H1 (cell line): Measurements from ENCODE around the gene ASB1. TPM values are rescaled to one million over a fixed set of nuclear protein-coding genes. Genes with fewer than 3 reads are reported as not detected.

Experiments used
- CTCF ChIA-PET: fragments of 300-600 bp; sonication (Branson Sonifier 250); formaldehyde crosslinking; loops from one replicate; lab custom pipeline; 2021; ENCODE audit not compliant: partially characterized antibody; lab: Charles Lee
- POLR2A ChIA-PET: fragments of 300-600 bp; sonication (Branson Sonifier 250); formaldehyde crosslinking; loops from one replicate; lab custom pipeline; 2021; ENCODE audit warnings: inconsistent platforms; ENCODE audit not compliant: partially characterized antibody; lab: Charles Lee
- DNase-seq, 2 experiments: peaks; one replicate each; pipeline versions ENCODE4 v3.0.0 to v3.0.0-alpha.2; 2010 to 2022; ENCODE audit warnings: low spot score in 2 of 2, low read depth in 1 of 2, mixed read lengths in 1 of 2
- FAIRE-seq: peaks from 2 replicates; lab custom pipeline; 2011; peaks lifted over from hg19 to GRCh38; lab: Jason Lieb, UNC
- H2AFZ ChIP-seq: 2 replicates; pipeline ENCODE4 v1.8.1; 2012; ENCODE audit warnings: low read length, inconsistent platforms
- H2AK5ac ChIP-seq: 2 replicates; pipeline ENCODE4 v1.6.1; 2013; ENCODE audit warnings: low read depth, low read length
- H2BK120ac ChIP-seq: replicated peaks from 2 replicates; pipeline ENCODE3; 2013; ENCODE audit warnings: low read depth, low read length, inconsistent platforms
- H2BK12ac ChIP-seq: 2 replicates; pipeline ENCODE4 v1.6.1; 2013; ENCODE audit warnings: low read depth, low read length
- H2BK15ac ChIP-seq: 2 replicates; pipeline ENCODE4 v1.6.1; 2013; ENCODE audit warnings: low read length
- H2BK20ac ChIP-seq: 2 replicates; pipeline ENCODE4 v1.6.1; 2013; ENCODE audit warnings: low read length
- H2BK5ac ChIP-seq: 2 replicates; pipeline ENCODE4 v1.6.1; 2013; ENCODE audit warnings: low read depth, low read length
- H3K14ac ChIP-seq: 2 replicates; pipeline ENCODE4 v1.6.1; 2013; ENCODE audit warnings: inconsistent platforms; ENCODE audit not compliant: insufficient read length
- H3K18ac ChIP-seq: 2 replicates; pipeline ENCODE4 v1.6.1; 2013; ENCODE audit warnings: low read length; ENCODE audit errors: extremely low read depth
- H3K23ac ChIP-seq: 2 replicates; pipeline ENCODE4 v1.6.1; 2013; ENCODE audit warnings: inconsistent platforms; ENCODE audit not compliant: insufficient read length
- H3K23me2 ChIP-seq: 2 replicates; pipeline ENCODE4 v1.6.1; 2013; ENCODE audit warnings: low read depth, low read length
- H3K27ac ChIP-seq: 2 replicates; pipeline ENCODE4 v1.6.1; 2011; ENCODE audit warnings: low read depth, low read length, inconsistent platforms
- H3K27me3 ChIP-seq, 4 experiments: replicated peaks in 1 of 4; 1 replicate in 1 of 4; 2 replicates in 3 of 4; pipeline versions ENCODE4 v1.6.1 to v1.8.1; 2011 to 2013; ENCODE audit warnings: low read length in 3 of 4, mild to moderate bottlenecking in 3 of 4, inconsistent platforms in 2 of 4, mixed read lengths in 2 of 4, moderate library complexity in 1 of 4; ENCODE audit not compliant: control insufficient read depth in 3 of 4, insufficient read depth in 3 of 4; ENCODE audit errors: extremely low read depth in 1 of 4
- H3K36me3 ChIP-seq, 4 experiments: 2 replicates each; pipeline versions ENCODE4 v1.6.1 to v1.8.1; 2011 to 2013; ENCODE audit warnings: mild to moderate bottlenecking in 4 of 4, low read length in 3 of 4, moderate library complexity in 2 of 4, control low read depth in 1 of 4, inconsistent platforms in 1 of 4; ENCODE audit not compliant: insufficient read depth in 4 of 4, control insufficient read depth in 2 of 4
- H3K4ac ChIP-seq: replicated peaks from 2 replicates; pipeline ENCODE3; 2013; ENCODE audit warnings: low read length, low read depth, mixed read lengths, inconsistent platforms; ENCODE audit not compliant: insufficient read length
- H3K4me1 ChIP-seq, 4 experiments: replicated peaks in 1 of 4; 1 replicate in 1 of 4; 2 replicates in 3 of 4; pipeline versions ENCODE4 v1.6.1 to v1.8.1; 2011 to 2013; ENCODE audit warnings: low read length in 3 of 4, inconsistent platforms in 2 of 4, mixed read lengths in 1 of 4; ENCODE audit not compliant: insufficient read depth in 4 of 4, control insufficient read depth in 3 of 4
- H3K4me2 ChIP-seq, 2 experiments: 2 replicates each; pipeline versions ENCODE4 v1.6.1 to v1.8.1; 2011 to 2013; ENCODE audit warnings: low read depth in 2 of 2, low read length in 2 of 2, control low read depth in 1 of 2, inconsistent platforms in 1 of 2, mild to moderate bottlenecking in 1 of 2; ENCODE audit not compliant: insufficient read depth in 1 of 2
- H3K4me3 ChIP-seq, 4 experiments: fragments of 200-600, 300-600 bp in 1 of 4; sonication (generic), shearing (Covaris generic), sonication (Bioruptor Twin) in 1 of 4; 2 replicates each; pipeline versions ENCODE4 v1.5.1 to v1.8.1; 2011 to 2016; ENCODE audit warnings: low read length in 4 of 4, low read depth in 3 of 4, control low read depth in 2 of 4, inconsistent platforms in 2 of 4, mild to moderate bottlenecking in 2 of 4, mixed read lengths in 1 of 4, moderate library complexity in 1 of 4; ENCODE audit not compliant: insufficient read depth in 2 of 4; ENCODE audit errors: extremely low read depth in 1 of 4
- H3K56ac ChIP-seq: replicated peaks from 2 replicates; pipeline ENCODE3; 2013; ENCODE audit warnings: low read depth, mild to moderate bottlenecking, mixed read lengths, low read length, inconsistent platforms; ENCODE audit not compliant: insufficient read length
- H3K79me1 ChIP-seq: 2 replicates; pipeline ENCODE4 v1.6.1; 2013; ENCODE audit warnings: low read depth, low read length, control low read depth
- H3K79me2 ChIP-seq, 2 experiments: 2 replicates each; pipeline versions ENCODE4 v1.6.1 to v1.8.1; 2012 to 2013; ENCODE audit warnings: low read length in 2 of 2, mild to moderate bottlenecking in 2 of 2, inconsistent platforms in 1 of 2; ENCODE audit not compliant: insufficient read depth in 2 of 2, control insufficient read depth in 1 of 2
- H3K9ac ChIP-seq, 4 experiments: replicated peaks in 1 of 4; 1 replicate in 1 of 4; 2 replicates in 3 of 4; pipeline versions ENCODE4 v1.6.1 to v1.8.1; 2011 to 2013; ENCODE audit warnings: low read depth in 3 of 4, low read length in 3 of 4, control low read depth in 2 of 4, mild to moderate bottlenecking in 2 of 4, moderate library complexity in 2 of 4, inconsistent platforms in 1 of 4; ENCODE audit errors: extremely low read depth in 1 of 4
- H3K9me3 ChIP-seq, 2 experiments: 2 replicates each; pipeline versions ENCODE4 v1.6.1 to v1.8.1; 2012 to 2013; ENCODE audit warnings: mild to moderate bottlenecking in 2 of 2, moderate library complexity in 2 of 2, control low read depth in 1 of 2, inconsistent platforms in 1 of 2, low read depth in 1 of 2, low read length in 1 of 2, mixed read lengths in 1 of 2; ENCODE audit not compliant: insufficient read depth in 2 of 2
- H4K20me1 ChIP-seq, 2 experiments: replicated peaks in 1 of 2; 2 replicates each; pipeline versions ENCODE3 to v1.8.1; 2011 to 2013; ENCODE audit warnings: inconsistent platforms in 2 of 2, low read length in 2 of 2, mild to moderate bottlenecking in 1 of 2; ENCODE audit not compliant: insufficient read depth in 2 of 2, control insufficient read depth in 1 of 2
- H4K5ac ChIP-seq: 2 replicates; pipeline ENCODE4 v1.6.1; 2013; ENCODE audit warnings: low read length, low read depth, mixed read lengths, inconsistent platforms; ENCODE audit not compliant: insufficient read length
- H4K8ac ChIP-seq: 2 replicates; pipeline ENCODE4 v1.8.0; 2013; ENCODE audit warnings: mild to moderate bottlenecking, moderate library complexity, low read length, inconsistent platforms; ENCODE audit not compliant: insufficient read depth; ENCODE audit errors: extremely low read depth
- H4K91ac ChIP-seq: replicated peaks from 2 replicates; pipeline ENCODE3; 2013; ENCODE audit warnings: low read length, mixed read lengths, inconsistent platforms; ENCODE audit not compliant: insufficient read length
- SIN3A ChIP-seq, 2 experiments: IDR thresholded peaks in 1 of 2; conservative IDR thresholded peaks in 1 of 2; 2 replicates each; pipeline ENCODE4 v1.6.1; 2011 to 2012; ENCODE audit warnings: low read length in 2 of 2, improper control_type of control experiment in 1 of 2, low read depth in 1 of 2, mild to moderate bottlenecking in 1 of 2
- WGBS, 2 experiments: shearing (Covaris generic) in 1 of 2; methylation state at CpG; one replicate each; pipeline versions ENCODE4 v1.1.6 to v1.1.7; 2013 to 2015; ENCODE audit warnings: low lambda C conversion rate in 2 of 2, mixed read lengths in 2 of 2, inconsistent platforms in 1 of 2, low coverage in 1 of 2, missing lambda C conversion rate in 1 of 2; ENCODE audit not compliant: insufficient replicate concordance in 2 of 2, insufficient coverage in 1 of 2, insufficient read length in 1 of 2; ENCODE audit errors: extremely low coverage in 1 of 2, missing lambda C conversion rate in 1 of 2; 5-methylcytosine and 5-hydroxymethylcytosine counted together
- polyA plus RNA-seq, 7 experiments: library from polyadenylated mRNA; depleted of rRNA in 3 of 7; stranded (reverse) in 5 of 7; unstranded in 2 of 7; fragments of >200 nt in 5 of 7; fragments of 200-250 nt in 2 of 7; gene quantifications; 1 replicate in 5 of 7; 2 replicates in 1 of 7; 4 replicates in 1 of 7; pipeline versions ENCODE4 v1.2.1 to v1.2.3, GENCODE V29; 2011 to 2013; ENCODE audit warnings: missing spikeins in 2 of 7, mixed read lengths in 2 of 7
- total RNA-seq: library from RNA; stranded (reverse); fragmentation: NEBNext Ultra II Directional; extraction: Animal tissue kit (Norgen Biotek cat#: 25700); gene quantifications from 2 replicates; pipeline ENCODE4 v1.2.1, GENCODE V29; 2021

Gene ASB1
- total and polyA plus RNA-seq, 2 of the 8 experiments (the other 6 are each of a cell fraction or from before 2014, with no cell fraction given), result 24.1 to 36.0 TPM

- Histone ChIP-seq H2BK15ac (no peak overlapping the region), H2BK20ac (no peak overlapping the region), H4K8ac (no peak overlapping the region), H3K18ac (no peak overlapping the region), H4K91ac (no peak overlapping the region), H3K4ac (no peak overlapping the region), H4K20me1 (no peaks in the 10 kb centered on the region), H3K23ac (no peak overlapping the region), H2BK5ac (no peak overlapping the region), H2AK5ac (no peak overlapping the region), H3K4me3 (no peak overlapping the region), H3K79me1 (no peaks in the 10 kb centered on the region), H3K4me2 (no peak overlapping the region), H3K9me3 (no peaks in the 10 kb centered on the region), H3K14ac (no peak overlapping the region), H2BK120ac (no peak overlapping the region), H3K56ac (no peak overlapping the region), H3K23me2 (no peaks in the 10 kb centered on the region), H3K4me1 (peaks cover 0 to 12% (median 9%) of the 10 kb centered on the region in 4 experiments; a peak in 5 of 7 replicates), H4K5ac (no peak overlapping the region), H3K79me2 (no peaks in the 10 kb centered on the region), H3K9ac (no peak overlapping the region), H3K27ac (no peak overlapping the region), H2BK12ac (no peak overlapping the region), H3K36me3 (no peaks in the 10 kb centered on the region), H3K27me3 (no peaks in the 10 kb centered on the region), H2AFZ (no peak overlapping the region)
- WGBS, 2 experiments, result 92% methylated on average over 12 of the region's 12 CpGs; no CpG with 5 or more reads in 1 of the 2 experiments
- no peak for FAIRE-seq
- no peak for DNase-seq
- CTCF ChIA-PET, result no interaction called here
- POLR2A ChIA-PET, result no interaction called here
- TF ChIP-seq SIN3A (conservative IDR thresholded peaks at IDR 0.05 in 1 of 2, IDR thresholded peaks at IDR 0.05 in 1 of 2; ENCODE audit: low read depth in 1 of 2, low read length in 2 of 2), result no peak
These were observed 14.5 kb upstream of the ASB1 start for GRCh38 chr2:238412067-238412767.
